LNCaP clone FGC (cell line): ENCODE data around the gene TMEM232.
"Not testable (repeated sequence)": the region's sequence is repeated elsewhere in the genome, so short reads cannot be mapped to it uniquely, and the experiment has no call there.

ENCODE experiments used
- DNase-seq: peaks from one replicate; pipeline ENCODE4 v3.0.0-alpha.2; 2011; ENCODE audit warnings: low read depth
- H3K4me3 ChIP-seq: 2 replicates; pipeline ENCODE4 v1.5.1; 2011; ENCODE audit warnings: mild to moderate bottlenecking, low read depth, low read length, control low read depth
- CTCF ChIP-seq: IDR thresholded peaks from 2 replicates; pipeline ENCODE4 v1.5.1; 2012; ENCODE audit warnings: mild to moderate bottlenecking; ENCODE audit not compliant: control insufficient read depth, insufficient read depth; ENCODE audit errors: extremely low read depth

TMEM232 gene

GRCh38 chr5:110549301-110549700, 177.2 kb downstream of the TMEM232 start:
- TF ChIP-seq CTCF = no peak
- DNase-seq = no peak
- no peak overlapping the region for H3K4me3 ChIP-seq

- no peak for DNase-seq
- TF ChIP-seq CTCF = no peak
- no peak overlapping the region for H3K4me3 ChIP-seq
Observed at GRCh38 chr5:110548171-110548570, 178.3 kb downstream of the TMEM232 start.

GRCh38 chr5:110547495-110547894, 179.0 kb downstream of the TMEM232 start:
- DNase-seq = peak; percentile 41
- TF ChIP-seq CTCF = no peak
- no peak overlapping the region for H3K4me3 ChIP-seq

GRCh38 chr5:110545716-110546115, 180.8 kb downstream of the TMEM232 start:
- DNase-seq = no peak
- no peak for TF ChIP-seq CTCF
- no peak overlapping the region for H3K4me3 ChIP-seq

GRCh38 chr5:110544603-110545002, 181.9 kb downstream of the TMEM232 start:
- no peak for DNase-seq
- no peak for TF ChIP-seq CTCF
- H3K4me3 ChIP-seq = no peak overlapping the region

GRCh38 chr5:110542949-110543348, 183.5 kb downstream of the TMEM232 start:
- no peak for DNase-seq
- TF ChIP-seq CTCF = no peak
- no peak overlapping the region for H3K4me3 ChIP-seq

- no peak for TF ChIP-seq CTCF
- no peak overlapping the region for H3K4me3 ChIP-seq
- no peak for DNase-seq
Observed at GRCh38 chr5:110536120-110537115, 190.1 kb downstream of the TMEM232 start.

GRCh38 chr5:110535146-110535545, 191.3 kb downstream of the TMEM232 start:
- not testable (repeated sequence) for H3K4me3 ChIP-seq, DNase-seq
